Lower leg skin (tissue), 4 donors: Measurements from ENCODE around the gene SSPN. TPM values are rescaled to one million over a fixed set of nuclear protein-coding genes. Genes with fewer than 3 reads are reported as not detected.

ENCODE experiments used
- DNase-seq, 2 donors: peaks; one replicate each; pipeline ENCODE4 v3.0.0-alpha.2; 2019; ENCODE audit warnings: low spot score in 2 of 2
- H3K4me3 ChIP-seq: fragments of 200-600 bp; sonication (generic); 2 replicates; pipeline ENCODE4 v1.5.1; 2017; ENCODE audit warnings: mild to moderate bottlenecking, low read depth; ENCODE audit not compliant: poor library complexity, severe bottlenecking
- POLR2A ChIP-seq, 2 donors: fragments of 450-650 bp; IDR thresholded peaks; one replicate each; pipeline ENCODE4 v1.6.1; 2016 to 2017; ENCODE audit warnings: antibody characterized with exemption in 2 of 2, mild to moderate bottlenecking in 1 of 2, moderate library complexity in 1 of 2
- WGBS, 2 donors: methylation state at CpG; one replicate each; pipeline ENCODE4 v1.1.5; 2018; 5-methylcytosine and 5-hydroxymethylcytosine counted together
- intact Hi-C: fragments of 100-400 bp; cut with DNase I; formaldehyde crosslinking; loops from one replicate; pipeline ENCODE4 v1.15.0; 2023; ENCODE audit warnings: low total_unique reads
- total RNA-seq, 4 donors: library from RNA; depleted of rRNA; stranded (reverse); fragments of >200 nt; gene quantifications; one replicate each; pipeline ENCODE4 v1.1.0, GENCODE V29; 2016
- TF ChIP-seq, protein P1 (sequence below), 3 donors: fragments of 450-650 bp; IDR thresholded peaks; one replicate each; pipeline ENCODE4 v1.5.1; 2016; ENCODE audit warnings: antibody characterized with exemption in 3 of 3, mild to moderate bottlenecking in 3 of 3, moderate library complexity in 2 of 3

SSPN gene
- total RNA-seq, 4 donors from 2014 or later = 4.5 to 14.1 (median 8.4) TPM

- TF ChIP-seq POLR2A (IDR thresholded peaks at IDR 0.05) = no peak
- TF ChIP-seq, protein P1, sequence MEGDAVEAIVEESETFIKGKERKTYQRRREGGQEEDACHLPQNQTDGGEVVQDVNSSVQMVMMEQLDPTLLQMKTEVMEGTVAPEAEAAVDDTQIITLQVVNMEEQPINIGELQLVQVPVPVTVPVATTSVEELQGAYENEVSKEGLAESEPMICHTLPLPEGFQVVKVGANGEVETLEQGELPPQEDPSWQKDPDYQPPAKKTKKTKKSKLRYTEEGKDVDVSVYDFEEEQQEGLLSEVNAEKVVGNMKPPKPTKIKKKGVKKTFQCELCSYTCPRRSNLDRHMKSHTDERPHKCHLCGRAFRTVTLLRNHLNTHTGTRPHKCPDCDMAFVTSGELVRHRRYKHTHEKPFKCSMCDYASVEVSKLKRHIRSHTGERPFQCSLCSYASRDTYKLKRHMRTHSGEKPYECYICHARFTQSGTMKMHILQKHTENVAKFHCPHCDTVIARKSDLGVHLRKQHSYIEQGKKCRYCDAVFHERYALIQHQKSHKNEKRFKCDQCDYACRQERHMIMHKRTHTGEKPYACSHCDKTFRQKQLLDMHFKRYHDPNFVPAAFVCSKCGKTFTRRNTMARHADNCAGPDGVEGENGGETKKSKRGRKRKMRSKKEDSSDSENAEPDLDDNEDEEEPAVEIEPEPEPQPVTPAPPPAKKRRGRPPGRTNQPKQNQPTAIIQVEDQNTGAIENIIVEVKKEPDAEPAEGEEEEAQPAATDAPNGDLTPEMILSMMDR (IDR thresholded peaks at IDR 0.05) = no peak
- intact Hi-C loops = no loop called here
- H3K4me3 ChIP-seq = no peak overlapping the region
- 70 to 77% methylated on average over 2 of the region's 2 CpGs for WGBS, 2 donors
- no peak for DNase-seq
Observed at GRCh38 chr12:26271024-26271423, 75.7 kb downstream of the SSPN start.

DNA sequence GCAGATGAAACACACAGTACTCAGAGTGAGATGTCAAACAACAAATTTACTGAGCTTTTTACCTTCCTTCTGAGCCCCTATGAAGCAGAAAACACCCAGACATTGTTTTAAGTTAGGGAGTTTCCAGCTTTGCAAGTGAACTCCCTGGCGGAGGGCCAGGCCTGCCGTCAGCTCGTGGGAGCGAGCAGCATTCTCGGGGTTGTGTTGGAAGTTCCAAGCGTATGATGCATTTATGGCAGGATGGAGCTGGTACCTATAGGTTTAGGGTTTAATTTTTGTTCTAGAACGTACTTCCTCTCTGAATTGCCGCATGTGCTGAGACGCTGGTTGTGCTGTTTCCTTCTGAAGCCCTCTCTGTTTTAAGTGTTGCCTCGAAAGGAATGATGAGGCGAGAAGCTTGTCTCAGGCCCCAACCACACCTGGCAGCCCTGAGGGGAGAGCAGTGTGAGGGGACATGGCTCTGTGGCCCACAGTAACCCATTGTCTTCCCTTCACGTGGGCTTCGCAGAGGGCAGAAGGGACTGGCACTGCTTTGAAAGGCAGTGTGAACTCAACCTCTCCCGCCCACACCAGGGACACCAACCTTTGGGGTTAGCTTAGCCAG lies 76.6 kb downstream of the SSPN start:
- intact Hi-C loops = no loop called here
- TF ChIP-seq, protein P1 (IDR thresholded peaks at IDR 0.05) = no peak
- no peak for TF ChIP-seq POLR2A (IDR thresholded peaks at IDR 0.05)
- WGBS, 2 donors = 37 to 49% methylated on average over 14 of the region's 14 CpGs
- DNase-seq = peak; percentile 63 to 92
- no peak overlapping the region for H3K4me3 ChIP-seq

DNA sequence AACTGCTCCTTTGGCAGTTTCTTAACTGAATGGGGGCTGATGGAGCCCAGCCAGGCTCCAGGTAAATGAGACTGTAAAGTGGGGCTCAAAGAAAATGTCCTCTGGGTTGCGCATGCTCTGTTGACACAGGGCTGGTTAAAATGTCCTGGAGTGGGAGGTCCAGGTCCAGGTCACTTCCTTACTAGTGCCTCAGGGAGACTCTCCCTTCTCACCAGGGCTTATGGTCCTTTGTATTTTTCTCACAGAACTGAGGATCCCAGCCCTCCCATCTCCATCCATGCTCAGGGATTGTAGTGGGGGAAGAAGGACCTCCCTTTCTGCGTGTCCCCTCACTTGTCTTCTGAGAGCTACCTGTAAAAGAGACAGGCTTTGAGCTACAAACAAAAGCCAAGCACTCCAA lies 77.5 kb downstream of the SSPN start:
- H3K4me3 ChIP-seq = no peak overlapping the region
- WGBS, 2 donors = 96 to 100% methylated on average over 2 of the region's 2 CpGs
- intact Hi-C loops = no loop called here
- no peak for TF ChIP-seq POLR2A (IDR thresholded peaks at IDR 0.05)
- TF ChIP-seq, protein P1 (IDR thresholded peaks at IDR 0.05) = no peak
- no peak for DNase-seq

DNA sequence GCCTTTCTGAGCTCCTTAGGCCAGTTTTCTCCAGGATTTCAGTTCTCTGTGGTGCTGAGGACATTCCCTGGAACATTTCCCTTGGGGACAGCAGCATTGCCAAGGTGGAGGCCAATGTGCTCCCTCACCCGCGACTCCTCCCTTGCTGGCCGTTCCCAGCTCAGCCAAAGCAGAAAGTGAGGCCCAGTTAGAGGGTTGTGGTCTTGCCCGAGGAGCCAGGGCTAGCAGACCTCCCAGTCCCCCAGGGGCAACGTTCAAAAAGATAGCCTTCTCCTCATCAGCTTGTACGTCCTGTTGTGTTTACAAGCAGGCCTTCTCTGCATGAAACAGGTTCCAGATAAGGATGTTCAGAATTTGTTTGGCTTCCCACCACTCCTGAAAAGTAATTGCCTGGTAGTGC lies 78.4 kb downstream of the SSPN start:
- whole genome bisulfite sequencing, 2 donors = 35 to 43% methylated on average over 6 of the region's 6 CpGs
- intact Hi-C loops = no loop called here
- no peak for DNase-seq
- TF ChIP-seq POLR2A (IDR thresholded peaks at IDR 0.05) = no peak
- TF ChIP-seq, protein P1 (IDR thresholded peaks at IDR 0.05) = no peak
- no peak overlapping the region for H3K4me3 ChIP-seq

DNA sequence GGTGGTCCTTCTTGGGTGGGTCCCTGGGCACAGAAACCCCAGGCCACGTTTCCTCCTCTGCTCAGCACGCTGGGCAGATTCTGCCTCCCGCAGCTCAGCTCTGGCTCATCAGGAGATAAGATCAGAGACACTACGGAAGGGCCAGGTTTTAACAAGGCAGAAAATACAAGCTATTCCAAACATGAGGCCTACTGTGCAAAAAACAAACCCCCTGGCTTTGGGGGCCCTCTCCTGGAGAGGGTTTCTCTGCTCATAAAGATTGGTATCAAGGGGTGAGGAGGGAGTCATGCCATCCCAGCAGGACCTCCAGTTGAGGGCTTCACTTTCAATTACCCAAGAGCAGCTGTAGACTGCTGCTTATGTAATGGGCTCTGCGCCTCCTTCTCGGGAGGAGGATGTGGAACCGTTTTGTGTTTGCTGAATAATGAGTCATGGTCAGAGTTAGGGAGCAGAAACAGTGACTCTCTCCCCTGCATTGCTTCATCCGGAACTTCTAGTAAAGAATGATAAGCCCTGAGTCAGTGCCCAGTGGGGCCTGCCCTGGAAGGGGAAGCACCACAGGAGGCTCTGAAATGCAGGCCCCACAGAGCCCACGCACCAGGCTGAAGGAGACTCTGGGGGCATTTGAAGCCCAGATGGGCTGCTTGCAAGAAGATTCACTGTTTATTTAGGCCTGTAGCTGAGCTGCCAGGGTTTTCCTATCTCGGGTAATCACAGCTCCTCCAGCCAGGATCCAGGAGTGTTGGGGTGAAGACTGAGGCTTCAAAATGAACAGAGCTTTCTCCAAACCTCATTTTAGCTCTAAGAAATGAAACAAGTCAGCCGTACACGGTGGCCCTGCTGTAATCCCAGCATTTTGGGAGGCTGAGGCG lies 79.3 kb downstream of the SSPN start:
- intact Hi-C loops = no loop called here
- TF ChIP-seq POLR2A (IDR thresholded peaks at IDR 0.05) = no peak
- TF ChIP-seq, protein P1 (IDR thresholded peaks at IDR 0.05) = no peak
- WGBS, 2 donors = 25 to 27% methylated on average over 13 of the region's 13 CpGs

More for the DNA sequence above, 79.3 kb downstream of the SSPN start:
- DNase-seq = peak; percentile 93 to 95
- H3K4me3 ChIP-seq = no peak overlapping the region
